SK-N-SH (cell line): ENCODE measurements around the gene ATCAY. TPM values are rescaled to one million over a fixed set of nuclear protein-coding genes. Genes with fewer than 3 reads are reported as not detected.
A peak's percentile ranks its signal among the peaks of the same experiment; 100 is the strongest.

Experiments used
- CTCF ChIA-PET: fragments of 300-600, 350-600 bp; formaldehyde crosslinking; extraction: SDS; loops from one replicate; lab custom pipeline; 2021; lab: Yijun Ruan, JAX
- POLR2A ChIA-PET: fragments of 350-600 bp; sonication (Branson Sonifier 250); formaldehyde crosslinking; extraction: SDS; loops from one replicate; lab custom pipeline; 2020; ENCODE audit warnings: antibody characterized with exemption, inconsistent platforms; lab: Yijun Ruan, JAX
- DNase-seq: peaks from one replicate; pipeline ENCODE4 v3.0.0; 2012
- H2AFZ ChIP-seq: fragments of 200-600 bp; sonication (generic); 2 replicates; pipeline ENCODE4 v1.8.1; 2016; ENCODE audit warnings: antibody characterized with exemption, mild to moderate bottlenecking, low read depth
- H3F3A ChIP-seq: fragments of 200-600 bp; sonication (generic); replicated peaks from 2 replicates; pipeline ENCODE3; 2016; ENCODE audit warnings: antibody characterized with exemption, mild to moderate bottlenecking; ENCODE audit not compliant: insufficient read depth
- H3K27ac ChIP-seq, 2 experiments: fragments of 200-500 bp in 1 of 2; fragments of 200-600 bp in 1 of 2; sonication (Bioruptor generic) in 1 of 2; sonication (generic), shearing (Covaris generic) in 1 of 2; 2 replicates each; pipeline versions ENCODE4 v1.5.1 to v1.6.1; 2014 to 2016; ENCODE audit warnings: low read depth in 2 of 2, inconsistent platforms in 1 of 2, low read length in 1 of 2, mild to moderate bottlenecking in 1 of 2, mixed read lengths in 1 of 2
- H3K27me3 ChIP-seq: fragments of 200-600 bp; sonication (generic), shearing (Covaris generic); 2 replicates; pipeline ENCODE4 v1.6.1; 2016; ENCODE audit warnings: mixed run types; ENCODE audit not compliant: insufficient read depth
- H3K36me3 ChIP-seq, 2 experiments: fragments of 200-500 bp in 1 of 2; fragments of 200-600 bp in 1 of 2; sonication (Bioruptor generic) in 1 of 2; sonication (generic) in 1 of 2; replicated peaks in 1 of 2; 2 replicates each; pipeline versions ENCODE3 to v1.5.1; 2014 to 2016; ENCODE audit warnings: low read length in 1 of 2, mild to moderate bottlenecking in 1 of 2; ENCODE audit not compliant: insufficient read depth in 2 of 2, control insufficient read depth in 1 of 2
- H3K4me1 ChIP-seq, 2 experiments: fragments of 200-500 bp in 1 of 2; fragments of 200-600 bp in 1 of 2; sonication (Bioruptor generic) in 1 of 2; sonication (generic), shearing (Covaris generic) in 1 of 2; 2 replicates each; pipeline versions ENCODE4 v1.5.1 to v1.6.1; 2014 to 2016; ENCODE audit warnings: low read depth in 1 of 2, low read length in 1 of 2, mixed run types in 1 of 2; ENCODE audit not compliant: insufficient read depth in 2 of 2, control insufficient read depth in 1 of 2
- H3K4me2 ChIP-seq: fragments of 200-600 bp; sonication (generic), shearing (Covaris generic); 2 replicates; pipeline ENCODE4 v1.6.1; 2017; ENCODE audit warnings: mixed run types
- H3K4me3 ChIP-seq, 2 experiments: fragments of 200-500 bp in 1 of 2; fragments of 200-600 bp in 1 of 2; sonication (Bioruptor generic) in 1 of 2; sonication (generic), shearing (Covaris generic) in 1 of 2; 2 replicates each; pipeline versions ENCODE4 v1.5.1 to v1.8.1; 2014 to 2016; ENCODE audit warnings: low read depth in 2 of 2, inconsistent platforms in 1 of 2, low read length in 1 of 2, mild to moderate bottlenecking in 1 of 2, mixed read lengths in 1 of 2, moderate library complexity in 1 of 2
- H3K79me2 ChIP-seq: fragments of 200-600 bp; sonication (generic); 2 replicates; pipeline ENCODE4 v1.8.1; 2017; ENCODE audit warnings: mild to moderate bottlenecking; ENCODE audit not compliant: insufficient read depth
- H3K9ac ChIP-seq: fragments of 200-600 bp; sonication (generic); 2 replicates; pipeline ENCODE4 v1.6.1; 2017; ENCODE audit warnings: mixed run types
- H3K9me2 ChIP-seq: fragments of 200-600 bp; sonication (generic); 2 replicates; pipeline ENCODE4 v1.6.1; 2017; ENCODE audit warnings: mixed run types
- H3K9me3 ChIP-seq: fragments of 200-600 bp; sonication (generic); 2 replicates; pipeline ENCODE4 v1.6.1; 2017; ENCODE audit warnings: mixed run types, mild to moderate bottlenecking, moderate library complexity
- H4K20me1 ChIP-seq: fragments of 200-600 bp; sonication (generic); 2 replicates; pipeline ENCODE4 v1.6.1; 2017; ENCODE audit warnings: mild to moderate bottlenecking, mixed run types; ENCODE audit not compliant: insufficient read depth
- CTCF ChIP-seq: fragments of 200-600 bp; sonication (generic); IDR thresholded peaks from 2 replicates; pipeline ENCODE4 v1.6.1; 2017; ENCODE audit warnings: antibody characterized with exemption, mild to moderate bottlenecking, moderate library complexity
- EP300 ChIP-seq, 2 experiments: IDR thresholded peaks; 2 replicates each; pipeline versions ENCODE4 v1.4.0 to v1.6.1; 2012; ENCODE audit warnings: borderline replicate concordance in 1 of 2, low read depth in 1 of 2, low read length in 1 of 2
- FOSL2 ChIP-seq: IDR thresholded peaks from 2 replicates; pipeline ENCODE4 v1.4.0; 2012; ENCODE audit warnings: low read depth, mild to moderate bottlenecking, moderate library complexity, borderline replicate concordance
- FOXM1 ChIP-seq: IDR thresholded peaks from 2 replicates; pipeline ENCODE4 v1.4.0; 2012; ENCODE audit warnings: low read depth, mild to moderate bottlenecking
- IRF3 ChIP-seq: fragments of 150-350 bp; IDR thresholded peaks from 2 replicates; pipeline ENCODE4 v1.6.1; 2016; ENCODE audit warnings: mild to moderate bottlenecking, low read depth, low read length
- JUND ChIP-seq: IDR thresholded peaks from 2 replicates; pipeline ENCODE4 v1.4.0; 2012
- MAX ChIP-seq: IDR thresholded peaks from 2 replicates; pipeline ENCODE4 v1.4.0; 2012; ENCODE audit warnings: low read depth
- MEF2A ChIP-seq: IDR thresholded peaks from 2 replicates; pipeline ENCODE4 v1.4.0; 2012; ENCODE audit warnings: low read depth, borderline replicate concordance
- MXI1 ChIP-seq: IDR thresholded peaks from 2 replicates; pipeline ENCODE4 v1.6.1; 2012; ENCODE audit warnings: mild to moderate bottlenecking, low read depth, low read length, improper control_type of control experiment
- NFIC ChIP-seq: IDR thresholded peaks from 2 replicates; pipeline ENCODE4 v1.4.0; 2012; ENCODE audit warnings: borderline replicate concordance
- PBX3 ChIP-seq: IDR thresholded peaks from 2 replicates; pipeline ENCODE4; 2012
- REST ChIP-seq: IDR thresholded peaks from 2 replicates; pipeline ENCODE4 v1.6.1; 2012; ENCODE audit warnings: mild to moderate bottlenecking, low read depth, low read length, moderate library complexity
- SIN3A ChIP-seq: IDR thresholded peaks from 2 replicates; pipeline ENCODE4 v1.6.1; 2012; ENCODE audit warnings: low read depth, mild to moderate bottlenecking, low read length, moderate library complexity, borderline replicate concordance
- TAF1 ChIP-seq: IDR thresholded peaks from 2 replicates; pipeline ENCODE4 v1.6.1; 2012; ENCODE audit warnings: low read depth, mild to moderate bottlenecking, low read length, moderate library complexity, borderline replicate concordance
- TCF12 ChIP-seq: IDR thresholded peaks from 2 replicates; pipeline ENCODE4 v1.4.0; 2012
- TEAD4 ChIP-seq: IDR thresholded peaks from 2 replicates; pipeline ENCODE4 v1.4.0; 2012; ENCODE audit warnings: mild to moderate bottlenecking, borderline replicate concordance; ENCODE audit not compliant: insufficient read depth
- YY1 ChIP-seq: IDR thresholded peaks from 2 replicates; pipeline ENCODE4 v1.4.0; 2012; ENCODE audit warnings: low read depth, mild to moderate bottlenecking
- WGBS: methylation state at CpG from one replicate; pipeline ENCODE4 v1.1.6; 2017; ENCODE audit warnings: low lambda C conversion rate; 5-methylcytosine and 5-hydroxymethylcytosine counted together
- polyA plus RNA-seq, 3 experiments: library from polyadenylated mRNA; depleted of rRNA; stranded (reverse); fragments of >200 nt; gene quantifications; 2 replicates each; pipeline ENCODE4 v1.2.3, GENCODE V29; 2012

ATCAY gene
- polyA plus RNA-seq, 1 of the 3 experiments (the other 2 are of a cell fraction), result 0.84 TPM

- Histone ChIP-seq H2AFZ (no peak overlapping the region), H3K9ac (peak overlapping the region; percentile 93), H4K20me1 (peaks cover 75% of the 10 kb centered on the region), H3K4me3 (peak overlapping the region; percentile 75 to 80; a peak in 3 of 4 replicates), H3K4me2 (peak overlapping the region; percentile 97), H3K27ac (peak overlapping the region; percentile 1 to 99; a peak in 2 of 4 replicates), H3K9me3 (no peaks in the 10 kb centered on the region), H3K9me2 (no peaks in the 10 kb centered on the region), H3K27me3 (no peaks in the 10 kb centered on the region), H3F3A (peaks cover 37% of the 10 kb centered on the region), H3K79me2 (peaks cover 67% of the 10 kb centered on the region), H3K4me1 (peaks cover 16 to 22% of the 10 kb centered on the region in 2 experiments; a peak in 3 of 4 replicates), H3K36me3 (peaks cover 20 to 28% of the 10 kb centered on the region in 2 experiments)
- peak; percentile 30; the same call in 1 of the 2 replicates for TF ChIP-seq REST
- no peak for TF ChIP-seq CTCF
- peak; percentile 91 for TF ChIP-seq SIN3A
- TF ChIP-seq JUND, result peak; percentile 89
- TF ChIP-seq MAX, result peak; percentile 76
- TF ChIP-seq IRF3, result no peak
- TF ChIP-seq TAF1, result no peak
- TF ChIP-seq MXI1, result no peak
- peak; percentile 49; the same call in 1 of the 2 replicates for TF ChIP-seq MEF2A
- peak; percentile 65; the same call in 1 of the 2 replicates for TF ChIP-seq FOSL2
- TF ChIP-seq FOXM1, result no peak
- no peak for TF ChIP-seq NFIC
- TF ChIP-seq TCF12, result peak; percentile 63; the same call in 1 of the 2 replicates
- TF ChIP-seq TEAD4, result peak; percentile 62; the same call in 1 of the 2 replicates
- no peak for TF ChIP-seq YY1
- 0 out of 4 replicates have a peak, but pooled peaks of 1 of the 2 experiments have one; percentile 42 for TF ChIP-seq EP300 (IDR thresholded peaks at IDR 0.05; ENCODE audit: borderline replicate concordance in 1 of 2, low read depth in 1 of 2, low read length in 1 of 2)
- TF ChIP-seq PBX3, result no peak
- DNase-seq, result peak; percentile 57
- CTCF ChIA-PET, result interaction anchor here (1.0 to 1.4 kb wide), 4 partner anchors 16 to 171 kb away, joined by 3 to 8 read pairs (median 3); no protein-coding TSS in a partner anchor
- WGBS, result 30% methylated on average over 9 of the region's 9 CpGs
- POLR2A ChIA-PET, result interaction anchor here (0.6 kb wide), 1 partner anchor 14 kb away, joined by 3 read pairs; no protein-coding TSS in a partner anchor
Measured at GRCh38 chr19:3968556-3969434, 88.3 kb downstream of the ATCAY start.
